ENCODE data around the gene OSGEP.

Gene OSGEP

DNA sequence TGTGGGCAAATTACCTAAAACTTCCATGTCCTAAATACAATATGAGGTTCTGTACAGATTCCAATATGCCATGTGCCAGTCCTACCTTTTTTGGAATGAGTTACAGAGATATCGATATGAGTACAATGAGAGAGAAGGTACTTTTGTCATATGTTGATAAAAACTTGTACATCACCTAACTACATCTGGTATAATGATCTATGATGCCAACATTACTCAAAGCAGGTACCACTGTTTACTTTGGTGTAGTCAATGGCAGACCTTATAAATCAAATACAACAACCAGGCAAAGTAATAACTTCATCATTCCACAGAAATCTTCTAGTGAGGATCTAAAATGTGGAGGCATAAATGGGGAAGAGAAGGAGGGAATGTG is 54.0 kb downstream of the OSGEP start:
- no peak for DNase-seq (ENCODE audit: low read depth, low spot score)

- no peak for DNase-seq (ENCODE audit: low read depth, low spot score)
Measured at GRCh38 chr14:20397511-20397910, 57.1 kb downstream of the OSGEP start.
